HepG2 (cell line): ENCODE results near the gene PARP3. TPM values are rescaled to one million over a fixed set of nuclear protein-coding genes. Genes with fewer than 3 reads are reported as not detected.

Source experiments
- ADNP ChIP-seq: sonication (generic); formaldehyde crosslinking; IDR thresholded peaks from 2 replicates; pipeline ENCODE4 v1.4.0; 2020; ENCODE audit warnings: missing genetic modification reagents
- CEBPB ChIP-seq: IDR thresholded peaks from 2 replicates; pipeline ENCODE4 v1.6.1; 2011; ENCODE audit warnings: low read depth, low read length, improper control_type of control experiment, borderline replicate concordance
- MBD4 ChIP-seq: IDR thresholded peaks from 2 replicates; pipeline ENCODE4 v1.6.1; 2012; ENCODE audit warnings: low read length, inconsistent platforms, borderline replicate concordance
- NPAS2 ChIP-seq: sonication (generic); formaldehyde crosslinking; IDR thresholded peaks from 2 replicates; pipeline ENCODE4 v1.8.0; 2022; ENCODE audit warnings: mild to moderate bottlenecking, missing genetic modification reagents, borderline replicate concordance
- PRPF4 ChIP-seq: fragments of 200-400 bp; formaldehyde crosslinking; IDR thresholded peaks from 2 replicates; pipeline ENCODE4 v1.6.1; 2016; ENCODE audit warnings: low read length, low read depth; ENCODE audit not compliant: poor library complexity, severe bottlenecking
- REST ChIP-seq, 2 experiments: IDR thresholded peaks; 2 replicates each; pipeline ENCODE4 v1.6.1; 2011 to 2012; ENCODE audit warnings: low read length in 2 of 2, borderline replicate concordance in 1 of 2, low read depth in 1 of 2, mild to moderate bottlenecking in 1 of 2, moderate library complexity in 1 of 2
- SAFB2 ChIP-seq: sonication (generic); formaldehyde crosslinking; IDR thresholded peaks from 2 replicates; pipeline ENCODE4 v1.5.1; 2020; ENCODE audit warnings: missing genetic modification reagents, low read depth, mild to moderate bottlenecking, borderline replicate concordance
- SMC3 ChIP-seq: IDR thresholded peaks from 2 replicates; pipeline ENCODE4 v1.6.1; 2011; ENCODE audit warnings: low read length, improper control_type of control experiment
- XRCC5 ChIP-seq: fragments of 200-400 bp; formaldehyde crosslinking; optimal IDR thresholded peaks from 2 replicates; pipeline ENCODE3; 2017; ENCODE audit warnings: mild to moderate bottlenecking, low read length
- ZMAT5 ChIP-seq: sonication (generic); formaldehyde crosslinking; IDR thresholded peaks from 2 replicates; pipeline ENCODE4 v1.5.0; 2020; ENCODE audit warnings: mild to moderate bottlenecking, low read depth, missing genetic modification reagents, borderline replicate concordance
- ZNF281 ChIP-seq: sonication (generic); formaldehyde crosslinking; IDR thresholded peaks from 2 replicates; pipeline ENCODE4 v1.4.0; 2020; ENCODE audit warnings: missing genetic modification reagents, borderline replicate concordance
- ZNF296 ChIP-seq: sonication (generic); formaldehyde crosslinking; conservative IDR thresholded peaks from 2 replicates; pipeline ENCODE4 v1.5.0; 2020; ENCODE audit warnings: mild to moderate bottlenecking, missing genetic modification reagents
- ZNF562 ChIP-seq: sonication (generic); formaldehyde crosslinking; IDR thresholded peaks from 2 replicates; pipeline ENCODE4 v1.8.0; 2022; ENCODE audit warnings: missing genetic modification reagents, borderline replicate concordance
- ZNF670 ChIP-seq: sonication (generic); formaldehyde crosslinking; IDR thresholded peaks from 2 replicates; pipeline ENCODE4 v1.8.0; 2022; ENCODE audit warnings: mild to moderate bottlenecking, missing genetic modification reagents, borderline replicate concordance
- ZNF672 ChIP-seq: sonication (generic); formaldehyde crosslinking; IDR thresholded peaks from 2 replicates; pipeline ENCODE4 v1.8.1; 2022; ENCODE audit warnings: missing genetic modification reagents
- ZNF883 ChIP-seq: sonication (generic); formaldehyde crosslinking; IDR thresholded peaks from 2 replicates; pipeline ENCODE4 v1.5.1; 2020; ENCODE audit warnings: mild to moderate bottlenecking, missing genetic modification reagents; ENCODE audit errors: not compliant biosample characterization
- polyA plus RNA-seq, 8 experiments: library from polyadenylated mRNA; depleted of rRNA in 3 of 8; stranded (reverse) in 7 of 8; unstranded in 1 of 8; fragments of >200 nt; fragmentation: Illumina TruSeq in 4 of 8; extraction: Trizol in 4 of 8; gene quantifications; 2 replicates each; pipeline versions ENCODE4 v1.2.1 to v1.2.3, GENCODE V29; 2011 to 2016; ENCODE audit warnings: low read depth in 4 of 8, missing spikeins in 1 of 8, mixed read lengths in 1 of 8; ENCODE audit not compliant: insufficient read depth in 1 of 8
- total RNA-seq, 5 experiments: library from RNA; depleted of rRNA; stranded (reverse); fragments of >200 nt; fragmentation: Illumina TruSeq; extraction: Trizol; gene quantifications; 2 replicates each; pipeline ENCODE4 v1.2.3, GENCODE V29; 2016; ENCODE audit warnings: low read depth in 1 of 5
- TF ChIP-seq, protein P1 (sequence below): IDR thresholded peaks from 2 replicates; pipeline ENCODE4 v1.6.1; 2016; ENCODE audit warnings: low read depth
- TF ChIP-seq, protein P2 (sequence below): IDR thresholded peaks from 2 replicates; pipeline ENCODE4 v1.6.1; 2016; ENCODE audit warnings: mild to moderate bottlenecking

PARP3 gene
- total and polyA plus RNA-seq, 2 of the 13 experiments (the other 11 are each of a cell fraction or from before 2014, with no cell fraction given), result 11.2 to 21.5 TPM

DNA sequence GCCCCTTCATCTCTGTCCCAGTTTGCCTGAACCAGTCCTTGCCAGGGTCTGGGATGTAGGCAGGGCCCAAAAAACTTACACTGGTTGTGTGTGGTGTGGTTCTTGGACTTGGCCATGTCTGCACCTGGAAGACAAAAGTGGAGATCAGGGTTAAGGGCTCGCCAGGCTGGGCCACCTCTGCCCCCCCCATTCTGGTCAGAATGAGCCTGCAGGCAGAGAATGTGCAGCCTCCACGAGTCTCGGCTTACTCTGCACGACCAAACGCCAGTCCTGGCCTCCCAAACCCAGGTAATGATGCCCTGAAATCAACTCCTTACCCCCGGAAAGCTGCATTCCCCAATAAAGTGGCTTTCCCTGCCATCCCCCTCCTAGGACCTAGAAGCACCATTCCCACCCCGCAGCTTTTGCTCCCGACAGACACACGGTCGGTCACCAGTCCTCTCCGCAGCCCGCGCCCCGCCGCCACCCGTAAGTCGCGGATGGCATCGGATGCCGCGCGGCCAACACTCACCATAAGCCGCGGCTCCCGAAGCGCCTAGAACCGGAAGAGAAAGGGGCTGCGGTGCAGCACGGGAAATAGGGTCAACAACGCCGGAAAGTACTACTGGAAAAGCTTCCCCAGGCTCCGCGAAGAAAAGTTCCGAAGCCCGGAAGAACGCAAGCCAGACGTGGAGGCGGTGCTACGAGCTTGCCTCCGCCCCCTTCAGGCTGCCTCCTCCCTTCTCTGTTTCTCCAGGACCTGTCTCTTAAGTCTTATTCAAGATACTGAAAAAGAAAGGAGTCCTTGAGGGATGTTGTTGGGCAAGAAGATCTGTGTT lies 53.4 kb downstream of the PARP3 start, which contains the start of gene RPL29 (continued):
- TF ChIP-seq ZNF281 (peak; percentile 52; the same call in 1 of the 2 replicates), CEBPB (no peak), ZNF883 (peak; percentile 93), SAFB2 (peak; percentile 41; the same call in 1 of the 2 replicates), REST (IDR thresholded peaks at IDR 0.05; ENCODE audit: borderline replicate concordance in 1 of 2, low read depth in 1 of 2, low read length in 2 of 2) (peak in 1 of 2 experiments; percentile 70; a peak in 1 of 4 replicates), ZMAT5 (CRISPR knock-in tag) (no peak), ADNP (CRISPR knock-in tag) (no peak), ZNF296 (no peak), XRCC5 (peak; percentile 94), ZNF672 (CRISPR knock-in tag) (no peak), NPAS2 (CRISPR knock-in tag) (no peak), SMC3 (no peak), PRPF4 (no peak), ZNF562 (CRISPR knock-in tag) (no peak; the same call in 1 of the 2 replicates), MBD4 (no peak), ZNF670 (CRISPR knock-in tag) (no peak; the same call in 1 of the 2 replicates)
- TF ChIP-seq, protein P1, sequence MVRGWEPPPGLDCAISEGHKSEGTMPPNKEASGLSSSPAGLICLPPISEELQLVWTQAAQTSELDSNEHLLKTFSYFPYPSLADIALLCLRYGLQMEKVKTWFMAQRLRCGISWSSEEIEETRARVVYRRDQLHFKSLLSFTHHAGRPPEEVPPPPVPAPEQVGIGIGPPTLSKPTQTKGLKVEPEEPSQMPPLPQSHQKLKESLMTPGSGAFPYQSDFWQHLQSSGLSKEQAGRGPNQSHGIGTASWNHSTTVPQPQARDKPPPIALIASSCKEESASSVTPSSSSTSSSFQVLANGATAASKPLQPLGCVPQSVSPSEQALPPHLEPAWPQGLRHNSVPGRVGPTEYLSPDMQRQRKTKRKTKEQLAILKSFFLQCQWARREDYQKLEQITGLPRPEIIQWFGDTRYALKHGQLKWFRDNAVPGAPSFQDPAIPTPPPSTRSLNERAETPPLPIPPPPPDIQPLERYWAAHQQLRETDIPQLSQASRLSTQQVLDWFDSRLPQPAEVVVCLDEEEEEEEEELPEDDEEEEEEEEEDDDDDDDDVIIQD (CRISPR knock-in tag), result peak; percentile 35; the same call in 1 of the 2 replicates
- TF ChIP-seq, protein P2, sequence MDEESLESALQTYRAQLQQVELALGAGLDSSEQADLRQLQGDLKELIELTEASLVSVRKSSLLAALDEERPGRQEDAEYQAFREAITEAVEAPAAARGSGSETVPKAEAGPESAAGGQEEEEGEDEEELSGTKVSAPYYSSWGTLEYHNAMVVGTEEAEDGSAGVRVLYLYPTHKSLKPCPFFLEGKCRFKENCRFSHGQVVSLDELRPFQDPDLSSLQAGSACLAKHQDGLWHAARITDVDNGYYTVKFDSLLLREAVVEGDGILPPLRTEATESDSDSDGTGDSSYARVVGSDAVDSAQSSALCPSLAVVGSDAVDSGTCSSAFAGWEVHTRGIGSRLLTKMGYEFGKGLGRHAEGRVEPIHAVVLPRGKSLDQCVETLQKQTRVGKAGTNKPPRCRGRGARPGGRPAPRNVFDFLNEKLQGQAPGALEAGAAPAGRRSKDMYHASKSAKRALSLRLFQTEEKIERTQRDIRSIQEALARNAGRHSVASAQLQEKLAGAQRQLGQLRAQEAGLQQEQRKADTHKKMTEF, result peak; percentile 91
